Activated naive CD4-positive, alpha-beta T cell treated with anti-CD3 and anti-CD28 coated beads for 36 hours (primary cell): Measurements from ENCODE around the gene AP5S1. TPM values are rescaled to one million over a fixed set of nuclear protein-coding genes. Genes with fewer than 3 reads are reported as not detected.
"Not testable (repeated sequence)": the region's sequence is repeated elsewhere in the genome, so short reads cannot be mapped to it uniquely, and the experiment has no call there.

Experiments
- CTCF ChIA-PET: fragments of 350-600 bp; sonication (Branson Sonifier 250); formaldehyde crosslinking; loops from one replicate; lab custom pipeline; 2021; ENCODE audit warnings: antibody characterized with exemption; lab: Charles Lee
- DNase-seq: peaks from one replicate; pipeline ENCODE4 v3.0.0-alpha.2; 2020
- H3K27ac Mint-ChIP-seq: one replicate; pipeline ENCODE4 v1.8.0; 2021; ENCODE audit warnings: mild to moderate bottlenecking, mixed read lengths
- H3K27me3 Mint-ChIP-seq: one replicate; pipeline ENCODE4 v1.8.0; 2021; ENCODE audit warnings: low read depth, mixed read lengths
- H3K36me3 Mint-ChIP-seq: one replicate; pipeline ENCODE4 v1.8.0; 2021; ENCODE audit warnings: low read depth, mixed read lengths
- H3K4me1 Mint-ChIP-seq: one replicate; pipeline ENCODE4 v1.8.0; 2021; ENCODE audit warnings: low read depth, mixed read lengths
- H3K4me3 Mint-ChIP-seq: one replicate; pipeline ENCODE4 v1.8.0; 2021; ENCODE audit warnings: mild to moderate bottlenecking, moderate library complexity, mixed read lengths
- H3K9me3 Mint-ChIP-seq: one replicate; pipeline ENCODE4 v1.8.0; 2021; ENCODE audit warnings: mixed read lengths
- intact Hi-C: fragments of 100-400 bp; cut with micrococcal nuclease; formaldehyde crosslinking; loops from one replicate; pipeline ENCODE4 v1.15.1; 2023
- total RNA-seq, 2 experiments: library from RNA; stranded (reverse); gene quantifications; one replicate each; pipeline ENCODE4 v1.2.3, GENCODE V29; 2021

AP5S1 gene
- total RNA-seq, 2 experiments from 2014 or later, result 8.0 to 8.2 TPM

GRCh38 chr20:3784216-3784853 is 36.0 kb upstream of the AP5S1 start:
- H3K9me3 Mint-ChIP-seq, result no peaks in the 10 kb centered on the region
- H3K36me3 Mint-ChIP-seq, result peaks cover 10% of the 10 kb centered on the region
- CTCF ChIA-PET, result interaction anchor here (1.2 to 5.9 kb wide), 4 partner anchors 29 to 36 kb away, joined by 3 to 58 read pairs (median 5); partner anchors contain the start of gene AP5S1
- peak overlapping the region; percentile 44 for H3K27ac Mint-ChIP-seq
- DNase-seq, result no peak
- H3K27me3 Mint-ChIP-seq, result peaks cover 7% of the 10 kb centered on the region
- intact Hi-C loops, result no loop called here
- H3K4me1 Mint-ChIP-seq, result peaks cover 53% of the 10 kb centered on the region
- peak overlapping the region; percentile 40 for H3K4me3 Mint-ChIP-seq

- peaks cover 10% of the 10 kb centered on the region for H3K36me3 Mint-ChIP-seq
- H3K9me3 Mint-ChIP-seq, result no peaks in the 10 kb centered on the region
- CTCF ChIA-PET, result interaction anchor here (1.2 to 5.9 kb wide), 3 partner anchors 29 to 36 kb away, joined by 3 to 58 read pairs (median 5); partner anchors contain the start of gene AP5S1
- peak overlapping the region; percentile 44 for H3K27ac Mint-ChIP-seq
- H3K4me1 Mint-ChIP-seq, result peaks cover 53% of the 10 kb centered on the region
- intact Hi-C loops, result no loop called here
- peak overlapping the region; percentile 40 for H3K4me3 Mint-ChIP-seq
- peaks cover 2% of the 10 kb centered on the region for H3K27me3 Mint-ChIP-seq
- DNase-seq, result no peak
These were observed 35.5 kb upstream of the AP5S1 start for GRCh38 chr20:3784863-3785239.

DNA sequence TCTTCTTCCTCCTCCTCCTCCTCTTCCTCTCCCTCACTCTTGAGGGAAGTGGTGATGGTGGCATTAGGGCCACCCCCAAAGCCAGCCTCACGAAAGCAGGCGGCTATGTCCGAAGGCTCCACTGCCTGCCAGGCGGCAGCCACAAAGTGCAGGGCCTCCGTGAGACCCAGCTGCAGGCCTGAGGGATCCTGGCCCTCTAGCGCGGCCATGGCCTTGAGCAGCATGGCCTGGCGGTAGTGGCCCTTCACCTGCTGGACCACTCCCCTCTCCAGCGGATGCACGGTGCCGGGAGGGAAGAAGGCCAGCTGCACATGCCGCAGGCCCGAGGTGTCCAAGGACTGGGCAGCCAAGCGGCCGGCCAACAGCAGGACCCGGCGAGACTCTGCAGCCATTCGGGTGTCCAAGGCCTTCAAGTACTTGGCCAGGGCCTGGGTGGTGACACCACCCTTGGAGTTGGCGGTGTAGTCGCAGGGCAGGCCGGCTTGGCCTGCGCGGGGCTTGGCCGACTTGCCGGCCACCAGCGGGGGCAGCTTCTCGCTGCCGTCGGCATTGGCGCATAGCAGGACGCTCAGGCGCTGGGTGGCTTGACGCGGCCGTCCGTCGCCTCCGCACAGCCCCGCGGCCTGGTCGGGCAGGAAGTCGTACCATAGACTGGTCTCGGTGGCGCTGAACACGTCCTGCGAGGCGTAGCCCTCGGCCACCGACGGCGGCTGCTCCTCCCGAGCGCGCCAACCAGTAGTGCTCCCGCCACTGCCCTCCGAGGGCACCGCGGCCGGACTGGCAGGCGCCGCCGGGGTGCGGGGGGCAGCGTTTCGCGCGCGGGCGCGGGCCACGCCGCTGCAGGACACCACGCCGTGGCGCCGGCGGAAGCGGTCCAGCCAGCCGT is 34.9 kb upstream of the AP5S1 start:
- Mint-ChIP-seq H3K27me3 (peaks cover 1% of the 10 kb centered on the region), H3K9me3 (no peaks in the 10 kb centered on the region), H3K4me3 (peak overlapping the region; percentile 83), H3K27ac (peak overlapping the region; percentile 44), H3K4me1 (peaks cover 51% of the 10 kb centered on the region), H3K36me3 (peaks cover 10% of the 10 kb centered on the region)
- CTCF ChIA-PET, result interaction anchor here (0.7 to 5.9 kb wide), 10 partner anchors 10 to 85 kb away, joined by 3 to 58 read pairs (median 4); partner anchors contain the start of genes ADISSP, AP5S1 and CDC25B
- no peak for DNase-seq
- intact Hi-C loops, result loop anchor here (1.0 to 2.0 kb wide), 7 partner anchors 18 to 229 kb away; partner anchors contain the start of genes ADISSP, AP5S1, MAVS and PANK2

- Mint-ChIP-seq H3K36me3 (peaks cover 10% of the 10 kb centered on the region), H3K4me3 (peak overlapping the region; percentile 83), H3K27me3 (peaks cover 1% of the 10 kb centered on the region), H3K27ac (peak overlapping the region; percentile 80), H3K9me3 (no peaks in the 10 kb centered on the region), H3K4me1 (peaks cover 46% of the 10 kb centered on the region)
- peak; percentile 56 for DNase-seq
- CTCF ChIA-PET, result interaction anchor here (0.7 to 5.9 kb wide), 10 partner anchors 9 to 85 kb away, joined by 3 to 58 read pairs (median 4); partner anchors contain the start of genes ADISSP, AP5S1 and CDC25B
- intact Hi-C loops, result loop anchor here (1.0 to 2.0 kb wide), 7 partner anchors 19 to 229 kb away; partner anchors contain the start of genes ADISSP, AP5S1, MAVS and PANK2
These were observed 34.2 kb upstream of the AP5S1 start for GRCh38 chr20:3786126-3786484.

DNA sequence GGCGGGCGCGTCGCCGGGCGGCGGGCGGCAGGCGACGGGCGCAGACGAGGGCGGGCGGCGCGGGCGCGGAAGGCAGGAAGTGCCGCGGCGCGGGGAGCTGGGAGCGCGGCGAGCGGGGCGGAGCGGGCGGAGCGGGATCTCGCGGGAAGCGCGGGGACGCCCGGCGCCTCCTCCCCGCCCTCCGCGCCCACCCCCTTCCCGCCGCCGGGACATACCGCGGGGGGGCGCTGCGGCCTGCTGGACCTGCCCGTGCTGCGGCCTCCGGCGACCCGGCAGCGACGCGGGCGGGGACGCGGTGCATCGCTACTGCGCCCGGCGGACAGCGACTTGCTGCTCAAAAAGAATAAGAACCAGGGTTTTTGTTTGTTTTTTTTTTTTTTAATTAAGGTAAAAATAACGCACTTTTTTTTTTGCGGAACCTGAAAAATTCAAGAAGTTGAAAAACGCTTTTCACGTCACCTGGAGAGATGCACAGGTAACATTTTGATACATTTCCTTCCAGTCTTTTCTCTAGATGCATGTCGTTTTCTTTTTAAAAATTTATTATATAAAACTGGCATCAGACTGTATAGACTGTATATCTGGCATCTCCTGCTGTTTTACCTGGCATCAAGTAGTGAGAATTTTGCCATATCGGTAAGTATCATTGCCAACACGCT is 33.6 kb upstream of the AP5S1 start, which contains the start of gene CENPB:
Gene CENPB, minus strand, starts transcription at position 76 of the 659 bp plus-strand sequence. CDS start 257 bp downstream, outside the sequence.
- intact Hi-C loops, result loop anchor here (1.0 to 2.0 kb wide), 9 partner anchors 9 to 299 kb away; partner anchors contain the start of genes ADISSP, AP5S1, MAVS and PANK2
- DNase-seq, result peak; percentile 91
- H3K4me3 Mint-ChIP-seq, result peak within 1 kb of the TSS; percentile 83
- peaks cover 39% of the 10 kb centered on the region for H3K4me1 Mint-ChIP-seq
- H3K27ac Mint-ChIP-seq, result peak within 1 kb of the TSS; percentile 80
- CTCF ChIA-PET, result interaction anchor here (0.6 to 5.9 kb wide), 18 partner anchors 9 to 385 kb away, joined by 3 to 58 read pairs (median 4); partner anchors contain the start of genes ADISSP, AP5S1 and CDC25B
- H3K36me3 Mint-ChIP-seq, result peaks cover 10% of the 10 kb centered on the region
- no peaks in the 10 kb centered on the region for H3K27me3 Mint-ChIP-seq
- no peaks in the 10 kb centered on the region for H3K9me3 Mint-ChIP-seq

DNA sequence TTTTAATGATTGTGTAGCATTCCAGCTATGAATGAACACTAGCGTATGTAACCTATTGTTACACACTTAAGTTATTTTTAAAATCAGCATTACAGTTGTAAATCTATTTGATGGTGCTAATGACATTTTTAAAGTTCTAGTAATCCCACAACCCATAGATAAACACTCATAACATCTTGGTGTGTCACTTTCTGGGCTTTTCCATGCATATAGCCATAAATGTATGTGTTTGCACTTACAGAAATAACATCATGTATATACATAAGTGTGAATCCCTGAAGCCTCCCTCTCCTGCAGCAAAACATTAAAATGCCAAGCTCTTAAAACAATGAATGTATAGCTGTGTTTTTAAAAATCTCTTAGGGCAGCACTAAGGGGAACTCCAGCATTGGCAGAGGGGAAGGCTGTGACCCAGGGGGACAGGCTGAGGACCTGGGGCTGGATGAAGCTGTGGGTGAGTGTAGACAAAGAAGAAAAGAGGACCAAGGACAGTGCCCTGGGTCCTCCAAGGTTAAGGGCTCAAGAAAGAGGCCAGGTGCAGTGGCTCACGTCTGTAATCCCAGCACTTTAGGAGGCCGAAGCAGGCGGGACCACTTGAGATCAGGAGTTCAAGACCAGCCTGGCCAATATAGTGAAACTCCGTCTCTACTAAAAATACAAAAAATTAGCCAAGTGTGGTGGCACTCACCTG is 32.9 kb upstream of the AP5S1 start:
- Mint-ChIP-seq H3K27me3 (no peaks in the 10 kb centered on the region), H3K9me3 (no peaks in the 10 kb centered on the region), H3K4me3 (peak overlapping the region; percentile 60), H3K4me1 (peaks cover 37% of the 10 kb centered on the region), H3K36me3 (peaks cover 10% of the 10 kb centered on the region), H3K27ac (no peak overlapping the region)
- DNase-seq, result no peak
- intact Hi-C loops, result loop anchor here (1.0 to 2.0 kb wide), 6 partner anchors 8 to 298 kb away; partner anchors contain the start of genes MAVS, PANK2 and RNF24
- CTCF ChIA-PET, result interaction anchor here (0.6 to 5.9 kb wide), 16 partner anchors 8 to 386 kb away, joined by 3 to 58 read pairs (median 4); partner anchors contain the start of genes ADISSP, AP5S1 and CDC25B

DNA sequence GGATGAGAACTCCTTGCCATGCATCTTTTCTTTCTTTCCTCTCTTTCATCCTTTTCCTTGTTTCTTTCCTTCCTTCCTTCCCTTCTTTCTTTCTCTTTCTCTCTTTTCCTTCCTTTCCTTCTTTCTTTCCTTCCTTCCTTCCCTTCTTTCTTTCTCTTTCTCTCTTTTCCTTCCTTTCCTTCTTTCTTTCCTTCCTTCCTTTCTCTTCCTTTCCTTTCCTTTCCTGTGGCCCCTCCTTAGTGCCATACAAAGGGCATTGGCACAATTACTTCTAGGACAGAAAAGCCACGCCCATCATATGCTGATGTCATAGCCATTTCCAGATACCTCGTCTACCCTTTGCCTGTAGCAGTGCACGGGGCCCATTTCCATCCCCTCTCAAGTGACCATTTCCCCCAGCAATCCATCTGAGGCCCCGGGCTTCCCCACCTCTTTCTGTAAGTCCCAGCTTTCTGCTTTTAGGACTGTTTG is 31.6 kb upstream of the AP5S1 start:
- H3K4me3 Mint-ChIP-seq, result no peak overlapping the region

DNA sequence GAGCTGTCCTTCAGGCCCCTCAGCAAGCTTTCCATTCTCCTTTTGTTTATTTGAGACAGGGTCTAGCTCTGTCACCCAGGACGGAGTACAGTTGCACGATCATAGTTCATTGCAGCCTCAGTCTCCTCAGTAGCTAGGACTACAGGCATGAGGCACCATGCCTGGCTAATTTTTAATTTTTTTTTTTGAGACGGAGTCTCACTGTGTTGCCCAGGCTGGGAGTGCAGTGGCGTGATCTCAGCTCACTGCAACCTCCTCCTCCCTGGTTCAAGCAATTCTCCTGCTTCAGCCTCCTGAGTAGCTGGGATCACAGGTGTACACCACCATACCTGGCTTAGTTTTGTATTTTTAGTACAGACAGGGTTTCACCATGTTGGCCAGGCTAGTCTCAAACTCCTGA is 31.1 kb upstream of the AP5S1 start:
- H3K36me3 Mint-ChIP-seq, H3K27ac Mint-ChIP-seq, H3K4me3 Mint-ChIP-seq, H3K27me3 Mint-ChIP-seq, DNase-seq, H3K9me3 Mint-ChIP-seq, intact Hi-C loops: not testable (repeated sequence)
- CTCF ChIA-PET, result interaction anchor here (1.1 to 5.9 kb wide), 4 partner anchors 21 to 296 kb away, joined by 5 to 58 read pairs (median 6); partner anchors contain the start of genes ADISSP and AP5S1
- H3K4me1 Mint-ChIP-seq, result peaks cover 29% of the 10 kb centered on the region

More for the DNA sequence above, 31.6 kb upstream of the AP5S1 start:
- peaks cover 7% of the 10 kb centered on the region for H3K36me3 Mint-ChIP-seq
- no peaks in the 10 kb centered on the region for H3K9me3 Mint-ChIP-seq
- H3K27ac Mint-ChIP-seq, result no peak overlapping the region
- H3K27me3 Mint-ChIP-seq, result no peaks in the 10 kb centered on the region
- DNase-seq, result no peak
- H3K4me1 Mint-ChIP-seq, result peaks cover 32% of the 10 kb centered on the region
- CTCF ChIA-PET, result interaction anchor here (1.1 to 5.9 kb wide), 7 partner anchors 16 to 297 kb away, joined by 3 to 58 read pairs (median 5); partner anchors contain the start of genes ADISSP and AP5S1
- intact Hi-C loops, result no loop called here

DNA sequence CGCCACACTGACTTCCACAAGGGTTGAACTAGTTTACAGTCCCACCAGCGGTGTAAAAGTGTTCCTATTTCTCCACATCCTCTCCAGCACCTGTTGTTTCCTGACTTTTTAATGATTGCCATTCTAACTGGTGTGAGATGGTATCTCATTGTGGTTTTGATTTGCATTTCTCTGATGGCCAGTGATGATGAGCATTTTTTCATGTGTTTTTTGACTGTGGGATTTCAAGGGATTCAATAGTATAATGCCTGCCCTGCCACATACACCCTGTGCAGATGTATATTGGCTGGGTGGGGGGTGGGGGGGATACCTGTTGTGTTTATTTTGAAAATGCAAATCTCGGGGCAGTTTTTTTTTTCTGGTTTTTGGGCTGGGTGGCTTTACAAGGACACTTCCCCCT is 26.2 kb upstream of the AP5S1 start:
- DNase-seq, H3K27ac Mint-ChIP-seq, intact Hi-C loops, H3K9me3 Mint-ChIP-seq, H3K27me3 Mint-ChIP-seq, H3K4me3 Mint-ChIP-seq: not testable (repeated sequence)
- CTCF ChIA-PET, result interaction anchor here (3.2 kb wide), 1 partner anchor 27 kb away, joined by 12 read pairs; the partner anchor contains the start of gene AP5S1
- H3K36me3 Mint-ChIP-seq, result peaks cover 24% of the 10 kb centered on the region
- peaks cover 34% of the 10 kb centered on the region for H3K4me1 Mint-ChIP-seq

DNA sequence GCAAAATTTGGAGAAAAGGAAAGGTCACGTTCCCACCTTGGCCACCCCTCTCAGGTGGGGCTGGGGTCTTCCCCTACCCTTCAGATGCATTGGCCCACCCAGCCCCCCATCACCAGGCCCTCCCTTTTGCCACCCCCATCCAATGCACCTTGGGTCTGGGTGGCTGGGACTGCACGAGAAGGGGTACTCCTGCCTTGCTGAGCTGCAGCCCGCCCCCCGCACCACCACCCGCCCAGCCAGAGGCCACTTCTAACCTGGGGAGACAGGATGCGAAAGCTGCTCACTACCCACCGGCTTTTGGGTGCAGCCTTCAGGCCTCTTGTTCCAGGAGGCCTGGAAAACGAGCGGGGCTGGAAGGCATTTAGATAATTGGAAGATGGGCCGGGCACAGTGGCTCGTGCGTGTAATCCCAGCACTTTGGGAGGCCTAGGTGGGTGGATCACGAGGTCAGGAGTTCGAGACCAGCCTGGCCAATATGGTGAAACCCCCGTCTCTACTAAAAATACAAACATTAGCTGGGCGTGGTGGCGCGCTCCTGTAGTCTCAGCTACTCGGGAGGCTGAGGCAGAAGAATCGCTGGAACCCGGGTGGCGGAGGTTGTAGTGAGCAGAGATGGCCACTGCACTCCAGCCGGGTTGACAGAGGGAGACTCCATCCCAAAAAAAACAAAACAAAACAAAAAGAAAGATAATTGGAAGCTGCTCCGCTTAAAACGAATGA is 25.5 kb upstream of the AP5S1 start:
- intact Hi-C loops, result loop anchor here (1.0 to 5.0 kb wide), 2 partner anchors 8 to 112 kb away; no protein-coding TSS in a partner anchor
- peak overlapping the region; percentile 97 for H3K27ac Mint-ChIP-seq
- no peaks in the 10 kb centered on the region for H3K27me3 Mint-ChIP-seq
- no peaks in the 10 kb centered on the region for H3K9me3 Mint-ChIP-seq
- DNase-seq, result no peak
- peak overlapping the region; percentile 91 for H3K4me3 Mint-ChIP-seq
- peaks cover 24% of the 10 kb centered on the region for H3K36me3 Mint-ChIP-seq
- peaks cover 41% of the 10 kb centered on the region for H3K4me1 Mint-ChIP-seq
- CTCF ChIA-PET, result interaction anchor here (0.6 to 3.2 kb wide), 4 partner anchors 8 to 26 kb away, joined by 4 to 13 read pairs (median 8); partner anchors contain the start of genes AP5S1 and CENPB
